Adipocyte (in vitro differentiated cells): ENCODE data around the gene RBM48.
"Not testable (repeated sequence)": the region's sequence is repeated elsewhere in the genome, so short reads cannot be mapped to it uniquely, and the experiment has no call there.

Experiments
- DNase-seq: peaks from one replicate; pipeline ENCODE4 v3.0.0-alpha.2; 2015; ENCODE audit warnings: low read depth
- H3K27me3 ChIP-seq: replicated peaks from 2 replicates; pipeline ENCODE4 v1.7.0; 2013; ENCODE audit warnings: mild to moderate bottlenecking, low read length, moderate library complexity; ENCODE audit not compliant: control insufficient read depth, insufficient read depth
- H3K36me3 ChIP-seq: 2 replicates; pipeline ENCODE4 v1.7.0; 2013; ENCODE audit warnings: low read length, mild to moderate bottlenecking, moderate library complexity; ENCODE audit not compliant: control insufficient read depth, insufficient read depth, severe bottlenecking
- H3K4me1 ChIP-seq: 2 replicates; pipeline ENCODE4 v1.7.0; 2013; ENCODE audit warnings: mild to moderate bottlenecking, low read length, moderate library complexity; ENCODE audit not compliant: control insufficient read depth, insufficient read depth
- H3K4me3 ChIP-seq: 2 replicates; pipeline ENCODE4 v1.7.0; 2013; ENCODE audit warnings: mild to moderate bottlenecking, low read length, moderate library complexity
- H3K9ac ChIP-seq: 2 replicates; pipeline ENCODE4 v1.7.0; 2013; ENCODE audit warnings: mild to moderate bottlenecking, low read length, moderate library complexity
- H3K9me3 ChIP-seq: 2 replicates; pipeline ENCODE4 v1.7.0; 2013; ENCODE audit warnings: mild to moderate bottlenecking, low read length, moderate library complexity; ENCODE audit not compliant: control insufficient read depth

RBM48 gene

GRCh38 chr7:92545116-92545515 lies 16.5 kb downstream of the RBM48 start:
- not testable (repeated sequence) for H3K27me3 ChIP-seq, H3K9ac ChIP-seq, H3K4me3 ChIP-seq, H3K36me3 ChIP-seq, DNase-seq, H3K9me3 ChIP-seq
- H3K4me1 ChIP-seq: peaks cover 22% of the 10 kb centered on the region

- no peak for DNase-seq
- Histone ChIP-seq H3K9me3 (peaks cover 6% of the 10 kb centered on the region), H3K36me3 (no peaks in the 10 kb centered on the region), H3K9ac (no peak overlapping the region), H3K4me1 (peaks cover 26% of the 10 kb centered on the region), H3K27me3 (no peaks in the 10 kb centered on the region), H3K4me3 (no peak overlapping the region)
These were observed 18.4 kb downstream of the RBM48 start for GRCh38 chr7:92546856-92547497.

DNA sequence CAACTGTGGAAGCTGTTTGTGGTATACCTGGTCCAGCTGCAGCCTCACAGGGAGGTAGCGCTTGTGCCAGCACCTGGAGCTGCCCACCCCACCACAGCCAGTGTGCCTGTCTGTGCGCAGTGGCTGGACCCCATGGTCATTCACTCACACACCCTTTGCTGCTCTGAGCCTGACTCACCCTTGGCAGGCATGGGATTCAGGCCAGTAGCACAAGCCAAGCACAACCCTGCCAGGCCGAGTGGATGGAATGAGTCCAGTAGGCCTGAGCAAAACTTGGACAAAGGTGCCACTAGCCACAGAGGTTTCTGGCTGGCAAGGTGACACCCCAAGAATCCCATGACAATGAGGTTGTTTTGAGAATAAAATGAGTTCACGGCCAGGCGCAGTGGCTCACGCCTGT lies 19.0 kb downstream of the RBM48 start:
- Histone ChIP-seq H3K4me1 (peaks cover 26% of the 10 kb centered on the region), H3K27me3 (no peaks in the 10 kb centered on the region), H3K4me3 (no peak overlapping the region), H3K9me3 (peaks cover 6% of the 10 kb centered on the region), H3K36me3 (no peaks in the 10 kb centered on the region), H3K9ac (no peak overlapping the region)
- no peak for DNase-seq

DNA sequence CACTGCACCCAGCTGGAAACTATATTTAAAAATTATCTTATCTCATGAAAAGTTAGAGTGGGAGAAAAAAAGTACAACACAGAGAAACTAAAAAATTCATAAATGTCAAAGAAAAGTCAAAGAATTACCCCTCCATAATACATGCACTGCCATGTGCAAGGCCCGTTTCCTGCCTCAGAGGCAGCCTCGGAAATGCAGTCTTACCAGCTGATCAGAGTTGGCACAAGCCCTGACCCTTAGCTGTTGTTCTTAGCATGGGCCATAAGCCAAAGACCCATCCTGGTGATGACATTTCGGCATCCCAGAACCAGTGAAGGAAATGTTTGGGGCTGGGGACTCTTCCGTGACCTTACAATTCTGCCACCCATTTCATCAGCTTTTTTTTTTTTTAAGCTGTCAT lies 21.6 kb downstream of the RBM48 start:
- no peak for DNase-seq
- Histone ChIP-seq H3K36me3 (no peaks in the 10 kb centered on the region), H3K9me3 (peaks cover 6% of the 10 kb centered on the region), H3K4me3 (no peak overlapping the region), H3K4me1 (peaks cover 26% of the 10 kb centered on the region), H3K27me3 (no peaks in the 10 kb centered on the region), H3K9ac (no peak overlapping the region)

DNA sequence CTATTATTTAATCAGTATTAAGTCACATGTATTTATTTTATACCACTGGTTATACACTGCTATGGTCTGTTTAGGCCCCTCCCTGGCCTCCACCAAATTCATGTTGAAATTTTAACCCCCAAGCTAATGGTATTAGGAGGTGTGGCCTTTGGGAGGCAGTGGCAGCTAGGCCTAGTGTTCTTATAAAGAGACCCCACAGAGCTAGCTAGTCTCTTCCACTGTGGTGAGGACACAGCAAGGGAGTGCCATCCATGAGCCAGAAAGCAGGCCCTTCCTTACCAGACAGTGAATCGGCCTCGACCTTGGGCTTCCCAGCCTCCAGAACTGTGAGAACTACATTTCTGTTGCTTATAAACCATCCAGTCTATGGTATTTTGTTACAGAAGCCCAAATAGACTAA lies 28.7 kb downstream of the RBM48 start:
- Histone ChIP-seq H3K9me3 (no peaks in the 10 kb centered on the region), H3K4me3 (no peak overlapping the region), H3K4me1 (no peaks in the 10 kb centered on the region), H3K36me3 (peaks cover 26% of the 10 kb centered on the region), H3K27me3 (no peaks in the 10 kb centered on the region), H3K9ac (no peak overlapping the region)
- no peak for DNase-seq

DNA sequence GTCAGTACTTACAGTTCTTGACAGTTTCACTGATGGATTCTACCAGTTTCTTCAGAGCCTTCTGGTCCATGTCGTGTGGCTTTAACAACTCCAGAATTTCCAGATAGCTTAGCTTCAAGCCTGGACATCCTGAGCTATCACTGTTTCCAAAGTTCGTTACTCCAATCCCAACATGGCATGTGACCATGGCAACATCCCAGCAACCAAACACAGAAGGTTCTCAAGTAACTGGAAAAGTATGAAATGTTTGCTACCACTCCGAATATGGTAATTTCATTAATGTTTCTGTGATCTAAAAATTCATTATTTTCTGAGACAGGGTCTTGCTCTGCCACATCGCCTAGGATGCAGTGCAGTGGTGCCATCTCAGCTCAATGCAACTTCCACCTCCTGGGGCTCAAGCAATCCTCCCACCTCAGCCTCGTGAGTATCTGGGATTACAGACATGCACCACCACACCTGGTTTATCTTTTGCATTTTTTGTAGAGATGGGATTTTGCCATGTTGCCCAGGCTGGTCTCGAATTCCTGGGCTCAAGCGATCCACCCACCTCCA lies 29.3 kb downstream of the RBM48 start:
- Histone ChIP-seq H3K9me3 (no peaks in the 10 kb centered on the region), H3K4me3 (no peak overlapping the region), H3K4me1 (no peaks in the 10 kb centered on the region), H3K36me3 (peaks cover 32% of the 10 kb centered on the region), H3K9ac (no peak overlapping the region), H3K27me3 (no peaks in the 10 kb centered on the region)
- no peak for DNase-seq

GRCh38 chr7:92560602-92561001 lies 32.0 kb downstream of the RBM48 start:
- Histone ChIP-seq H3K27me3 (no peaks in the 10 kb centered on the region), H3K4me3 (no peak overlapping the region), H3K9ac (no peak overlapping the region), H3K9me3 (no peaks in the 10 kb centered on the region), H3K36me3 (peaks cover 56% of the 10 kb centered on the region), H3K4me1 (no peaks in the 10 kb centered on the region)
- DNase-seq: no peak

GRCh38 chr7:92563345-92563744 lies 34.8 kb downstream of the RBM48 start:
- H3K4me1 ChIP-seq: no peaks in the 10 kb centered on the region
- DNase-seq: no peak

GRCh38 chr7:92567460-92567859 lies 38.9 kb downstream of the RBM48 start:
- H3K4me3 ChIP-seq: no peak overlapping the region
- H3K36me3 ChIP-seq: peaks cover 86% of the 10 kb centered on the region
- H3K9me3 ChIP-seq: no peaks in the 10 kb centered on the region
- H3K4me1 ChIP-seq: peaks cover 9% of the 10 kb centered on the region
- H3K9ac ChIP-seq: no peak overlapping the region
- no peak for DNase-seq
- no peaks in the 10 kb centered on the region for H3K27me3 ChIP-seq

More at GRCh38 chr7:92563345-92563744, 34.8 kb downstream of the RBM48 start:
- Histone ChIP-seq H3K4me3 (no peak overlapping the region), H3K9ac (no peak overlapping the region), H3K36me3 (peaks cover 79% of the 10 kb centered on the region), H3K9me3 (no peaks in the 10 kb centered on the region), H3K27me3 (no peaks in the 10 kb centered on the region)

DNA sequence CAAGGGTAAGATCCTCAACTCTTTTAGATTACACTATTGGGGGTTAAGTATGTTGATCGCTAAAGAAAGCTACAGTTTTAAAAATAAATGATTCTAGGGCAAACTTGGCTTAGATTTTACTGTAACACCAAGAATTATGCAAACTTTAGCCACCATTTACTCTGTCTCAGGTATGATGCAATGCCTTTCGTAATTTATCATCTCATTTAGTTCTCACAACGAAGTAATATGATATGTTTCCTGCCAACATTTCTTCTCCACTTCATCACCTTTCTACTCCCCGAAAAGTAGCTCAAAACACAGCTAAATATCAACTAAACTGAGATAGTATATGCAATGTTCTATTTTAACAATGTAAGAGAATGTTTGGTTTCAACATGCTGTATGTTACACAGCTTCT lies 40.5 kb downstream of the RBM48 start:
- Histone ChIP-seq H3K4me3 (no peak overlapping the region), H3K27me3 (no peaks in the 10 kb centered on the region), H3K36me3 (peaks cover 85% of the 10 kb centered on the region), H3K4me1 (peaks cover 9% of the 10 kb centered on the region), H3K9me3 (no peaks in the 10 kb centered on the region), H3K9ac (no peak overlapping the region)
- no peak for DNase-seq

- DNase-seq: no peak
- no peak overlapping the region for H3K4me3 ChIP-seq
- H3K36me3 ChIP-seq: peaks cover 92% of the 10 kb centered on the region
- no peak overlapping the region for H3K9ac ChIP-seq
- H3K9me3 ChIP-seq: no peaks in the 10 kb centered on the region
- no peaks in the 10 kb centered on the region for H3K27me3 ChIP-seq
- H3K4me1 ChIP-seq: peaks cover 4% of the 10 kb centered on the region
These were observed 47.7 kb downstream of the RBM48 start for GRCh38 chr7:92576296-92576695.

DNA sequence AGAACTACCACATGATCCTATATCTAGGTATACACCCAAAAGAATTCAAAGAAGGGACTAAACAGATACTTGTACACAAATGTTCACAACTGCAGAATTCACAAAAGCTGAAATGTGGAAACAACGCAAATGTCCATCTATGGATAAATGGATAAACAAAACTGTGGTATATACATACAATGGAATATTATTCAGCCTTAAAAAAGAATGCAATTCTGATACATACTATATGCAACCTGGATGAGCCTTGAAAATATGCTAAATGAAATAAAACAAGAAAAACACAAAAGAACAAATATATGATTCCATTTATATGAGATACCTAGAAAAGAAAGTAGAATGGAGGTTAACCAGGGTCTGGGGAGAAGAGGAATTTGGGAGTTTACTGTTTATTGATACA lies 54.4 kb downstream of the RBM48 start:
- Histone ChIP-seq H3K36me3 (peaks cover 29% of the 10 kb centered on the region), H3K9me3 (no peaks in the 10 kb centered on the region), H3K4me3 (no peak overlapping the region), H3K4me1 (peaks cover 26% of the 10 kb centered on the region), H3K9ac (no peak overlapping the region), H3K27me3 (no peaks in the 10 kb centered on the region)
- no peak for DNase-seq
